OCI-LY7 (cell line): ENCODE data around the gene ATP2A3. TPM values are rescaled to one million over a fixed set of nuclear protein-coding genes. Genes with fewer than 3 reads are reported as not detected.

Experiments used
- BruUV-seq: library from RNA; stranded (reverse); fragments of 400-500 nt; replicated peaks from 2 replicates; lab custom pipeline; 2021; lab: Mats Ljungman, UMichigan
- CTCF ChIA-PET: fragments of 300-600 bp; sonication (Branson Sonifier 250); formaldehyde crosslinking; loops from one replicate; lab custom pipeline; 2022; ENCODE audit warnings: antibody characterized with exemption; ENCODE audit not compliant: unreplicated experiment; lab: Charles Lee
- POLR2A ChIA-PET: fragments of 300-600 bp; sonication (Branson Sonifier 250); formaldehyde crosslinking; loops from one replicate; lab custom pipeline; 2022; ENCODE audit warnings: antibody characterized with exemption; lab: Charles Lee
- DNase-seq: peaks from one replicate; pipeline ENCODE4 v3.0.0-alpha.2; 2015; ENCODE audit warnings: low spot score
- H2AFZ ChIP-seq: fragments of 200-600 bp; sonication (generic), shearing (Covaris generic); 2 replicates; pipeline ENCODE4 v1.6.1; 2014; ENCODE audit warnings: mild to moderate bottlenecking, antibody characterized with exemption, low read length, moderate library complexity
- H3K27ac ChIP-seq: fragments of 200-600 bp; sonication (generic); 2 replicates; pipeline ENCODE4 v1.5.1; 2014; ENCODE audit warnings: mixed run types, low read depth, mild to moderate bottlenecking, moderate library complexity, low read length, inconsistent platforms; ENCODE audit not compliant: poor library complexity, severe bottlenecking
- H3K36me3 ChIP-seq: fragments of 200-600 bp; sonication (generic); 2 replicates; pipeline ENCODE4 v1.6.1; 2014; ENCODE audit warnings: mild to moderate bottlenecking, antibody characterized with exemption, low read length, moderate library complexity, mixed read lengths; ENCODE audit not compliant: insufficient read depth
- H3K4me1 ChIP-seq: fragments of 200-600 bp; sonication (generic); 2 replicates; pipeline ENCODE4 v1.5.1; 2014; ENCODE audit warnings: mild to moderate bottlenecking, low read length; ENCODE audit not compliant: insufficient read depth, poor library complexity, severe bottlenecking
- H3K4me2 ChIP-seq: fragments of 200-600 bp; sonication (generic); 2 replicates; pipeline ENCODE4 v1.6.1; 2014; ENCODE audit warnings: mild to moderate bottlenecking, low read length
- H3K4me3 ChIP-seq: fragments of 200-600 bp; sonication (generic); 2 replicates; pipeline ENCODE4 v1.5.1; 2014; ENCODE audit warnings: mild to moderate bottlenecking, low read depth, low read length; ENCODE audit not compliant: poor library complexity, severe bottlenecking
- H3K79me2 ChIP-seq: fragments of 200-600 bp; sonication (generic); 2 replicates; pipeline ENCODE4 v1.6.1; 2016; ENCODE audit warnings: low read depth, mild to moderate bottlenecking, low read length, moderate library complexity, mixed read lengths; ENCODE audit not compliant: insufficient read depth
- H3K9me2 ChIP-seq: fragments of 200-600 bp; sonication (generic); 2 replicates; pipeline ENCODE4 v1.6.1; 2016; ENCODE audit warnings: mild to moderate bottlenecking, low read length, mixed read lengths; ENCODE audit not compliant: insufficient read depth
- H3K9me3 ChIP-seq: fragments of 200-600 bp; sonication (generic); 2 replicates; pipeline ENCODE4 v1.6.1; 2014; ENCODE audit warnings: mild to moderate bottlenecking, mixed run types, low read length, mixed read lengths
- H4K20me1 ChIP-seq: fragments of 200-600 bp; sonication (generic); 2 replicates; pipeline ENCODE4 v1.6.1; 2014; ENCODE audit warnings: mild to moderate bottlenecking, antibody characterized with exemption, low read length, moderate library complexity, mixed read lengths; ENCODE audit not compliant: insufficient read depth
- EZH2phosphoT487 ChIP-seq: fragments of 200-600 bp; sonication (generic); IDR thresholded peaks from 2 replicates; pipeline ENCODE4 v1.6.1; 2018; ENCODE audit warnings: low read depth, borderline replicate concordance, mild to moderate bottlenecking, mixed run types, antibody characterized with exemption, low read length, moderate library complexity, mixed read lengths
- intact Hi-C: fragments of 100-400 bp; cut with micrococcal nuclease; formaldehyde crosslinking; loops from one replicate; pipeline ENCODE4 v1.10.0; 2022; ENCODE audit not compliant: unreplicated experiment
- total RNA-seq, 2 experiments: library from RNA; depleted of rRNA in 1 of 2; stranded (reverse); fragments of >200 nt in 1 of 2; shearing (Covaris generic) in 1 of 2; gene quantifications; 2 replicates each; pipeline ENCODE4 v1.2.3, GENCODE V29; 2014 to 2022
- TF ChIP-seq, protein P1 (sequence below): fragments of 200-600 bp; sonication (generic); conservative IDR thresholded peaks from 2 replicates; pipeline ENCODE4 v1.5.1; 2014; ENCODE audit warnings: mild to moderate bottlenecking, antibody characterized with exemption, low read length, moderate library complexity, mixed read lengths

Gene ATP2A3
- total RNA-seq, 2 experiments from 2014 or later, result 108 to 353 TPM

DNA sequence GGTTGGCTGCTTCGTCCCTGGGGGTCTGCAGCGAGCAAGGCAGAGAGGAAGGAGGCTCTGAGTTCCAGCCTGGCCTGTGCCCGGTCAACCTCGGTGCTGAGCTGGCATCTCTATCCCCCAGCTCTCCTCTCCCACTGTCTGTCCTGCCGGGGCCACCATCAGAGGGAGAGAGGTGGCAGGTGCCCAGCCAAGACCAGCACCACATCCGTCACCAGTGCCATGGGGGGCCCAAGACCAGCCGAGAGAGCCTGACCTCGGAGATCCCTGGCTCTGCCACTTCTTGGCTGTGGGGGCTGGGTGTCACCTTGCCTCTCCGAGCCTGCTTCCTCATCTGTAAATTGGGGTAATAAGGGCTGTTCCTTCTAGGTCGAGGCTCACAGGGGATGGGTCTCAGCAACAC lies 47.4 kb downstream of the ATP2A3 start:
- H3K4me3 ChIP-seq, result no peak overlapping the region
- ChIA-PET CTCF (no interaction called here), POLR2A (interaction anchor here (0.6 to 1.4 kb wide), 5 partner anchors 44 to 784 kb away, joined by 3 to 9 read pairs (median 6); no protein-coding TSS in a partner anchor)
- BruUV-seq, result no TSS peak
- H3K36me3 ChIP-seq, result no peaks in the 10 kb centered on the region
- TF ChIP-seq, protein P1, sequence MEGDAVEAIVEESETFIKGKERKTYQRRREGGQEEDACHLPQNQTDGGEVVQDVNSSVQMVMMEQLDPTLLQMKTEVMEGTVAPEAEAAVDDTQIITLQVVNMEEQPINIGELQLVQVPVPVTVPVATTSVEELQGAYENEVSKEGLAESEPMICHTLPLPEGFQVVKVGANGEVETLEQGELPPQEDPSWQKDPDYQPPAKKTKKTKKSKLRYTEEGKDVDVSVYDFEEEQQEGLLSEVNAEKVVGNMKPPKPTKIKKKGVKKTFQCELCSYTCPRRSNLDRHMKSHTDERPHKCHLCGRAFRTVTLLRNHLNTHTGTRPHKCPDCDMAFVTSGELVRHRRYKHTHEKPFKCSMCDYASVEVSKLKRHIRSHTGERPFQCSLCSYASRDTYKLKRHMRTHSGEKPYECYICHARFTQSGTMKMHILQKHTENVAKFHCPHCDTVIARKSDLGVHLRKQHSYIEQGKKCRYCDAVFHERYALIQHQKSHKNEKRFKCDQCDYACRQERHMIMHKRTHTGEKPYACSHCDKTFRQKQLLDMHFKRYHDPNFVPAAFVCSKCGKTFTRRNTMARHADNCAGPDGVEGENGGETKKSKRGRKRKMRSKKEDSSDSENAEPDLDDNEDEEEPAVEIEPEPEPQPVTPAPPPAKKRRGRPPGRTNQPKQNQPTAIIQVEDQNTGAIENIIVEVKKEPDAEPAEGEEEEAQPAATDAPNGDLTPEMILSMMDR, result no peak
- TF ChIP-seq EZH2phosphoT487, result no peak
- no peak overlapping the region for H3K27ac ChIP-seq
- H3K4me2 ChIP-seq, result peak overlapping the region; percentile 59
- H3K9me2 ChIP-seq, result no peaks in the 10 kb centered on the region
- peaks cover 51% of the 10 kb centered on the region for H3K4me1 ChIP-seq
- no peak overlapping the region; the same call in 1 of the 2 replicates for H2AFZ ChIP-seq
- DNase-seq, result no peak
- H3K9me3 ChIP-seq, result no peaks in the 10 kb centered on the region
- no peaks in the 10 kb centered on the region for H4K20me1 ChIP-seq
- H3K79me2 ChIP-seq, result no peaks in the 10 kb centered on the region
- intact Hi-C loops, result no loop called here

DNA sequence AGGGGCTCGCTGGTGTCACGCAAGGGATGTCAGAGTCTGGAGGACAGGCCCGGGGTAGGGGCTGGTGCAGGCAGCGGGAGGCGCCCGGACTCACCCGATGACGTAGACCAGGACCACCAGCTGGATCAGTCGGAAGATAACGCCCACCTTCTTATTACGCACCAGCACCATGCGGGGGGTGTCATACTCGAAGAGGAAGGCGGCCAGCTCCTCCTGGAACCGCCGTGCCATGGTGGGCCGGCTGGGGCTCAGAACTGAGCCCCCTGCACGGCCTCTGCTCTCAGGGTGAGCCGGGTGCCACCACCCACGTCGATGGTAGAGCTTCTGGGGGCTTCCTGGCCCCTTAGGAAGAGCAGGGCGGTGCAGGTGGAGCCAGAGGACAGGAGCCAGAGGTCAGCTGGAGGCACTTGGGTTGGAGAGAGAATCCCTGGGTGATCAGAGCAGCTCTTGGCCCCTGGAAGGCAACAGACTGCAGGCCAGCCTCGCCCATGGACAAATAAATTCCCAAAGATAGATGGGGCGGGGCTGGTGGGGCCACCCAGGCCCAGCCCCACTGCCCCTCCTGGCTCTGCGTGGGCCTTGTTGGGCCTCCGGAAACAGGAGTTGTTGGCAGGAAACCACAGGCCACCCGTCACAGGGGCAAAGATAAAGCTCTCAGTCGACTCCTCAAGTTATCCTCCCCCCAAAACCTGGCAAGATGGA lies 48.1 kb downstream of the ATP2A3 start, which contains the start of gene P2RX1:
P2RX1 (minus strand) TSS at position 471 of the 702 bp plus-strand sequence; CDS start at position 231, 240 bp downstream.
- Histone ChIP-seq H3K27ac (no peak within 1 kb of the TSS), H3K79me2 (no peaks in the 10 kb centered on the region), H3K4me1 (peaks cover 52% of the 10 kb centered on the region), H2AFZ (no peak within 1 kb of the TSS; the same call in 1 of the 2 replicates), H3K4me3 (no peak within 1 kb of the TSS), H3K9me3 (no peaks in the 10 kb centered on the region), H3K36me3 (no peaks in the 10 kb centered on the region), H4K20me1 (no peaks in the 10 kb centered on the region), H3K9me2 (no peaks in the 10 kb centered on the region), H3K4me2 (peak within 1 kb of the TSS; percentile 59)
- intact Hi-C loops, result no loop called here
- peak; percentile 43 for DNase-seq
- TF ChIP-seq, protein P1, result no peak
- TF ChIP-seq EZH2phosphoT487, result no peak
- CTCF ChIA-PET, result interaction anchor here (1.1 kb wide), 1 partner anchor 31 kb away, joined by 3 read pairs; no protein-coding TSS in a partner anchor
- POLR2A ChIA-PET, result interaction anchor here (0.5 to 1.4 kb wide), 6 partner anchors 10 to 1651 kb away, joined by 3 to 9 read pairs (median 3); no protein-coding TSS in a partner anchor
- BruUV-seq, result no TSS peak

DNA sequence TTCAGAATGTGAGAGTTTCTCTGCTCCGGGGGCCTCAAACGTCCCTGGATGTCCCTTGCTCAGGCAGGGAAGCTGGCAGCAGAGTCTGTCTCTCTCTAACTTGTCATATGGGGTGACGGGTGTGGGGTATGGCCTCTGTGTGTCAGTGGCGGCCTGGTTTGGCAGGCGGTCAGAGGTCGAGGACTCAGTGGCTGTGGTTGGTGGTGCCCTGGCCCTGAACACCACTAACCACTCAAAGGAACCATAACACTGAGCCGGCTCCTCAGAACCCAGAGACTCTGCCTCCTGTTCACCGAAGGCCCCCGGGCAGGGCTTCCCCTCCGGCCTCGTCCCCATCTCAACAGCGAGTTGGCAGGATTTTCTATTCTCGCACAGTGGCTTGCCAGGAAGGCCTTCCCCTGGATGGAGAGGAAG lies 48.6 kb downstream of the ATP2A3 start:
- Histone ChIP-seq H3K36me3 (no peaks in the 10 kb centered on the region), H4K20me1 (no peaks in the 10 kb centered on the region), H3K4me2 (peak overlapping the region; percentile 59), H3K4me3 (no peak overlapping the region), H3K79me2 (no peaks in the 10 kb centered on the region), H2AFZ (no peak overlapping the region), H3K9me2 (no peaks in the 10 kb centered on the region), H3K9me3 (no peaks in the 10 kb centered on the region), H3K4me1 (peaks cover 53% of the 10 kb centered on the region), H3K27ac (no peak overlapping the region)
- TF ChIP-seq, protein P1, result no peak
- TF ChIP-seq EZH2phosphoT487, result no peak
- ChIA-PET CTCF (interaction anchor here (1.1 kb wide), 1 partner anchor 30 kb away, joined by 3 read pairs; no protein-coding TSS in a partner anchor), POLR2A (interaction anchor here (0.5 to 1.4 kb wide), 4 partner anchors 10 to 1651 kb away, joined by 3 to 9 read pairs (median 3); no protein-coding TSS in a partner anchor)
- intact Hi-C loops, result no loop called here
- DNase-seq, result no peak
- BruUV-seq, result no TSS peak
